ENCODE measurements around the gene LAMA2. TPM values are rescaled to one million over a fixed set of nuclear protein-coding genes. Genes with fewer than 3 reads are reported as not detected.

Gene LAMA2
- total RNA-seq, 1 experiment from 2014 or later: 0.28 TPM

- H3K36me3 ChIP-seq (ENCODE audit: control insufficient read depth, insufficient read depth, low read length): no peaks in the 10 kb centered on the region
- no peaks in the 10 kb centered on the region for H3K9me3 ChIP-seq (ENCODE audit: control insufficient read depth, insufficient read depth, low read depth, low read length)
- peaks cover 9% of the 10 kb centered on the region for H3K4me1 ChIP-seq (ENCODE audit: control insufficient read depth, insufficient read depth, low read length)
- peak overlapping the region; percentile 90; the same call in 1 of the 2 replicates for H3K27ac ChIP-seq (ENCODE audit: low read length)
- no peak overlapping the region for H3K4me3 ChIP-seq (ENCODE audit: low read depth in 2 of 2, low read length in 2 of 2)
- ATAC-seq (no peak), DNase-seq (ENCODE audit: low read depth, low spot score) (no peak)
- TF ChIP-seq REST (IDR thresholded peaks at IDR 0.05; ENCODE audit: insufficient read depth in 1 of 2, low read depth in 2 of 2, low read length in 1 of 2) (no peak), SIN3A (IDR thresholded peaks at IDR 0.05; ENCODE audit: borderline replicate concordance, insufficient read depth, low read depth, low read length) (no peak), CTCF (IDR thresholded peaks at IDR 0.05) (no peak), TCF7L2 (IDR thresholded peaks at IDR 0.05; ENCODE audit: low read depth, low read length) (no peak), POLR2AphosphoS5 (IDR thresholded peaks at IDR 0.05; ENCODE audit: low read depth, low read length) (no peak)
- no peaks in the 10 kb centered on the region for H3K27me3 ChIP-seq (ENCODE audit: control insufficient read depth, insufficient read depth, low read length)
- ChIA-PET CTCF (no interaction called here), POLR2A (no interaction called here)
- no TSS peak for BruUV-seq (replicated peaks)
- in situ Hi-C loops (cut with HindIII; ENCODE audit: low pct_unique_long_range_greater_than_20kb, low sequenced_read_pairs): no loop called here
- intact Hi-C loops (cut with micrococcal nuclease; ENCODE audit: unreplicated experiment): no loop called here
Observed at GRCh38 chr6:129321303-129321702, 438.4 kb downstream of the LAMA2 start.

GRCh38 chr6:129324345-129324744 lies 441.4 kb downstream of the LAMA2 start:
- intact Hi-C loops (cut with micrococcal nuclease; ENCODE audit: unreplicated experiment): no loop called here
- ChIA-PET POLR2A (no interaction called here), CTCF (no interaction called here)
- Histone ChIP-seq H3K4me1 (ENCODE audit: control insufficient read depth, insufficient read depth, low read length) (no peaks in the 10 kb centered on the region; the same call in 1 of the 2 replicates), H3K4me3 (ENCODE audit: low read depth in 2 of 2, low read length in 2 of 2) (no peak overlapping the region), H3K27me3 (ENCODE audit: control insufficient read depth, insufficient read depth, low read length) (no peaks in the 10 kb centered on the region), H3K9me3 (ENCODE audit: control insufficient read depth, insufficient read depth, low read depth, low read length) (no peaks in the 10 kb centered on the region), H3K27ac (ENCODE audit: low read length) (peak overlapping the region; percentile 68; the same call in 1 of the 2 replicates), H3K36me3 (ENCODE audit: control insufficient read depth, insufficient read depth, low read length) (no peaks in the 10 kb centered on the region)
- no peak for DNase-seq (ENCODE audit: low read depth, low spot score)
- ATAC-seq: no peak
- BruUV-seq (replicated peaks): no TSS peak
- no peak for TF ChIP-seq TCF7L2 (IDR thresholded peaks at IDR 0.05; ENCODE audit: low read depth, low read length)
- TF ChIP-seq POLR2AphosphoS5 (IDR thresholded peaks at IDR 0.05; ENCODE audit: low read depth, low read length): no peak
- TF ChIP-seq CTCF (IDR thresholded peaks at IDR 0.05): no peak
- no peak for TF ChIP-seq SIN3A (IDR thresholded peaks at IDR 0.05; ENCODE audit: borderline replicate concordance, insufficient read depth, low read depth, low read length)
- TF ChIP-seq REST (IDR thresholded peaks at IDR 0.05; ENCODE audit: insufficient read depth in 1 of 2, low read depth in 2 of 2, low read length in 1 of 2): no peak
- in situ Hi-C loops (cut with HindIII; ENCODE audit: low pct_unique_long_range_greater_than_20kb, low sequenced_read_pairs): no loop called here
